ENCODE measurements around the gene FMN1.

The FMN1 gene

DNA sequence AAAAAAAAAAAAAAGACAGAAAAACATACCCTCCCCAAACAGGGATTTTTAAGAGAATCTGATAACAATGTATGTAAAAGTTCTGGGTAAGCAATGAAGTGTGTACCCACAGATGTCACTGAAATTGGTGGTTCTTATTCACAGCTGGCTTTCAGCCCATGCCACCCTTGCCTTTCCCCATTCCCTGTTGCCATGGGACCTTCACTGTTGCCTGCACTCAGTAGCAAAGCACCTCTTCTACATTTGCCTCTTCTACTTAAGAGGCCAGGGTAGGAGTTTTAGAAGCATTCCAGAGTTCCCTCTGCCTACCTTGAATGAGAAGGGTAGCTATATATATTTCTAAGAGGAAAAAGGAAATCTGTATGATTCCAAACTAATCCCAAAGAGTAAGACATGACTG lies 57.4 kb downstream of the FMN1 start:
- Histone ChIP-seq H3K36me3 (ENCODE audit: control insufficient read depth in 4 of 4, insufficient read depth in 4 of 4, low read length in 3 of 4) (no peaks in the 10 kb centered on the region), H3K27me3 (replicated peaks in 2 of 5; ENCODE audit: control insufficient read depth in 4 of 5, insufficient read depth in 5 of 5, low read length in 4 of 5) (peaks cover 0 to 2% (median 0%) of the 10 kb centered on the region in 5 experiments), H3K4me3 (ENCODE audit: control insufficient read depth in 1 of 7, extremely low read depth in 1 of 7, insufficient read depth in 4 of 7, low read depth in 2 of 7, low read length in 6 of 7) (no peak overlapping the region), H3K4me1 (ENCODE audit: control extremely low read depth in 1 of 4, control insufficient read depth in 4 of 4, insufficient read depth in 4 of 4, low read length in 3 of 4) (peaks cover 0 to 3% (median 0%) of the 10 kb centered on the region in 4 experiments), H3K27ac (ENCODE audit: insufficient read depth in 1 of 2, low read depth in 1 of 2, low read length in 2 of 2, poor library complexity in 1 of 2, severe bottlenecking in 2 of 2) (no peak overlapping the region), H3K9me3 (ENCODE audit: control extremely low read depth in 1 of 5, control insufficient read depth in 4 of 5, insufficient read depth in 2 of 5, low read depth in 1 of 5, low read length in 4 of 5) (no peaks in the 10 kb centered on the region)
- CTCF ChIA-PET = interaction anchor here (1.5 to 8.7 kb wide), 2 partner anchors 50 to 57 kb away, joined by 3 to 162 read pairs; no protein-coding TSS in a partner anchor
- DNase-seq = no peak
- POLR2A ChIA-PET = no interaction called here

- peaks cover 0 to 2% (median 0%) of the 10 kb centered on the region in 5 experiments for H3K27me3 ChIP-seq (replicated peaks in 2 of 5; ENCODE audit: control insufficient read depth in 4 of 5, insufficient read depth in 5 of 5, low read length in 4 of 5)
- WGBS (ENCODE audit: insufficient coverage) = no CpG with 5 or more reads among the region's 4 CpGs
- DNase-seq = peak in 1 of 3 donors; percentile 28
- H3K36me3 ChIP-seq (ENCODE audit: control insufficient read depth in 4 of 4, insufficient read depth in 4 of 4, low read length in 3 of 4) = no peaks in the 10 kb centered on the region
- ChIA-PET POLR2A (no interaction called here), CTCF (interaction anchor here (1.0 to 8.7 kb wide), 3 partner anchors 9 to 50 kb away, joined by 6 to 162 read pairs (median 26); no protein-coding TSS in a partner anchor)
- no peak overlapping the region for H3K4me3 ChIP-seq (ENCODE audit: control insufficient read depth in 1 of 7, extremely low read depth in 1 of 7, insufficient read depth in 4 of 7, low read depth in 2 of 7, low read length in 6 of 7)
- no peak overlapping the region for H3K27ac ChIP-seq (ENCODE audit: insufficient read depth in 1 of 2, low read depth in 1 of 2, low read length in 2 of 2, poor library complexity in 1 of 2, severe bottlenecking in 2 of 2)
- H3K9me3 ChIP-seq (ENCODE audit: control extremely low read depth in 1 of 5, control insufficient read depth in 4 of 5, insufficient read depth in 2 of 5, low read depth in 1 of 5, low read length in 4 of 5) = no peaks in the 10 kb centered on the region
- peaks cover 0 to 3% (median 0%) of the 10 kb centered on the region in 4 experiments for H3K4me1 ChIP-seq (ENCODE audit: control extremely low read depth in 1 of 4, control insufficient read depth in 4 of 4, insufficient read depth in 4 of 4, low read length in 3 of 4)
Measured at GRCh38 chr15:33136353-33136752, 58.2 kb downstream of the FMN1 start.

GRCh38 chr15:33135355-33135781 lies 59.1 kb downstream of the FMN1 start:
- no peak overlapping the region for H3K4me3 ChIP-seq (ENCODE audit: control insufficient read depth in 1 of 7, extremely low read depth in 1 of 7, insufficient read depth in 4 of 7, low read depth in 2 of 7, low read length in 6 of 7)
- no peaks in the 10 kb centered on the region for H3K9me3 ChIP-seq (ENCODE audit: control extremely low read depth in 1 of 5, control insufficient read depth in 4 of 5, insufficient read depth in 2 of 5, low read depth in 1 of 5, low read length in 4 of 5)
- peaks cover 0 to 3% (median 0%) of the 10 kb centered on the region in 4 experiments for H3K4me1 ChIP-seq (ENCODE audit: control extremely low read depth in 1 of 4, control insufficient read depth in 4 of 4, insufficient read depth in 4 of 4, low read length in 3 of 4)
- H3K27ac ChIP-seq (ENCODE audit: insufficient read depth in 1 of 2, low read depth in 1 of 2, low read length in 2 of 2, poor library complexity in 1 of 2, severe bottlenecking in 2 of 2) = no peak overlapping the region
- DNase-seq = no peak
- ChIA-PET POLR2A (no interaction called here), CTCF (interaction anchor here (0.9 to 8.7 kb wide), 5 partner anchors 10 to 472 kb away, joined by 3 to 162 read pairs (median 6); no protein-coding TSS in a partner anchor)
- WGBS (ENCODE audit: insufficient coverage) = 100% methylated on average over 2 of the region's 5 CpGs
- peaks cover 0 to 2% (median 0%) of the 10 kb centered on the region in 5 experiments for H3K27me3 ChIP-seq (replicated peaks in 2 of 5; ENCODE audit: control insufficient read depth in 4 of 5, insufficient read depth in 5 of 5, low read length in 4 of 5)
- H3K36me3 ChIP-seq (ENCODE audit: control insufficient read depth in 4 of 4, insufficient read depth in 4 of 4, low read length in 3 of 4) = no peaks in the 10 kb centered on the region

GRCh38 chr15:33132722-33133345 lies 61.7 kb downstream of the FMN1 start:
- CTCF ChIA-PET = interaction anchor here (0.7 to 8.7 kb wide), 26 partner anchors 9 to 492 kb away, joined by 3 to 162 read pairs (median 3); partner anchors contain the start of gene SCG5
- 93% methylated on average over 2 of the region's 3 CpGs for WGBS (ENCODE audit: insufficient coverage)
- Histone ChIP-seq H3K27ac (ENCODE audit: insufficient read depth in 1 of 2, low read depth in 1 of 2, low read length in 2 of 2, poor library complexity in 1 of 2, severe bottlenecking in 2 of 2) (no peak overlapping the region), H3K27me3 (replicated peaks in 2 of 5; ENCODE audit: control insufficient read depth in 4 of 5, insufficient read depth in 5 of 5, low read length in 4 of 5) (no peaks in the 10 kb centered on the region), H3K36me3 (ENCODE audit: control insufficient read depth in 4 of 4, insufficient read depth in 4 of 4, low read length in 3 of 4) (no peaks in the 10 kb centered on the region), H3K4me1 (ENCODE audit: control extremely low read depth in 1 of 4, control insufficient read depth in 4 of 4, insufficient read depth in 4 of 4, low read length in 3 of 4) (peaks cover 0 to 3% (median under 1%) of the 10 kb centered on the region in 4 experiments), H3K9me3 (ENCODE audit: control extremely low read depth in 1 of 5, control insufficient read depth in 4 of 5, insufficient read depth in 2 of 5, low read depth in 1 of 5, low read length in 4 of 5) (no peaks in the 10 kb centered on the region), H3K4me3 (ENCODE audit: control insufficient read depth in 1 of 7, extremely low read depth in 1 of 7, insufficient read depth in 4 of 7, low read depth in 2 of 7, low read length in 6 of 7) (no peak overlapping the region)
- DNase-seq = peak; percentile 44 to 62 (median 53)
- POLR2A ChIA-PET = interaction anchor here (0.6 kb wide), 1 partner anchor 43 kb away, joined by 4 read pairs; no protein-coding TSS in a partner anchor

- POLR2A ChIA-PET = interaction anchor here (0.6 kb wide), 1 partner anchor 42 kb away, joined by 4 read pairs; no protein-coding TSS in a partner anchor
- WGBS (ENCODE audit: insufficient coverage) = 100% methylated on average over 1 of the region's 3 CpGs
- Histone ChIP-seq H3K4me3 (ENCODE audit: control insufficient read depth in 1 of 7, extremely low read depth in 1 of 7, insufficient read depth in 4 of 7, low read depth in 2 of 7, low read length in 6 of 7) (no peak overlapping the region), H3K27me3 (replicated peaks in 2 of 5; ENCODE audit: control insufficient read depth in 4 of 5, insufficient read depth in 5 of 5, low read length in 4 of 5) (no peaks in the 10 kb centered on the region), H3K9me3 (ENCODE audit: control extremely low read depth in 1 of 5, control insufficient read depth in 4 of 5, insufficient read depth in 2 of 5, low read depth in 1 of 5, low read length in 4 of 5) (no peaks in the 10 kb centered on the region), H3K36me3 (ENCODE audit: control insufficient read depth in 4 of 4, insufficient read depth in 4 of 4, low read length in 3 of 4) (no peaks in the 10 kb centered on the region), H3K27ac (ENCODE audit: insufficient read depth in 1 of 2, low read depth in 1 of 2, low read length in 2 of 2, poor library complexity in 1 of 2, severe bottlenecking in 2 of 2) (no peak overlapping the region), H3K4me1 (ENCODE audit: control extremely low read depth in 1 of 4, control insufficient read depth in 4 of 4, insufficient read depth in 4 of 4, low read length in 3 of 4) (peaks cover 0 to 7% (median 3%) of the 10 kb centered on the region in 4 experiments)
- CTCF ChIA-PET = interaction anchor here (0.6 to 8.7 kb wide), 23 partner anchors 9 to 113 kb away, joined by 3 to 162 read pairs (median 3); no protein-coding TSS in a partner anchor
- DNase-seq = no peak
Measured at GRCh38 chr15:33132233-33132580, 62.3 kb downstream of the FMN1 start.

DNA sequence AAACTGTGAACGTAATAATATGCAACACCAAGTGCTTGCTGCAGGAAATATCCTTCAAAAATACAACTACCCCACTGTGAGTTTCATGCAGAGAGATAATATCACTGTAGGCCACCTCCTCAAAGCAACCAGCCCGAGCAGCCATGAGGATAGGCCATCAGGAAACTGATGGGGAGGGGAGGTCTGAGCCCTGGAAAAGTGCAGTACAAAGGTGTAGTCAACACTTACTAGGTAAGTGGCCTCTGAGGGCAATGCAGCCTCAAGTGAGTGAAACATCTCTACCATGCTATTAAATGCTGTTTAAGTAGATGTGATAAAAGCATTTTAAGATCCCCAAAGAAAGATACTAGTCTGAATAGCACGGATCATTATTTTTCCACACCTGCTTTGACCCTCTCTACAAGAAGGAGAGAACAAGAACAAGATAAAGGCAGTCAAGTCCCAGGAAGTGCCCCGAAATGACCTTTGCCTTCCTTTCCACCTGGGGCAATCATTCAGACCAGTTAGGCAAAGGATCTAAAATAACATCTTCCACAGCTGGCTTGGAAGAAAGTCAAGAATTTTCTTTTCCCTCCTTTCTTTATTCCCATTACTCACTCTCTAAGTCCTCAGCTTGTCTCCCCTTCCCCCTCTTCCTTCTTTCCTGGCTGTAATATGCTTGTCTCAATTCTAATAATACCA lies 62.8 kb downstream of the FMN1 start:
- Histone ChIP-seq H3K36me3 (ENCODE audit: control insufficient read depth in 4 of 4, insufficient read depth in 4 of 4, low read length in 3 of 4) (no peaks in the 10 kb centered on the region), H3K27ac (ENCODE audit: insufficient read depth in 1 of 2, low read depth in 1 of 2, low read length in 2 of 2, poor library complexity in 1 of 2, severe bottlenecking in 2 of 2) (no peak overlapping the region), H3K4me3 (ENCODE audit: control insufficient read depth in 1 of 7, extremely low read depth in 1 of 7, insufficient read depth in 4 of 7, low read depth in 2 of 7, low read length in 6 of 7) (no peak overlapping the region), H3K4me1 (ENCODE audit: control extremely low read depth in 1 of 4, control insufficient read depth in 4 of 4, insufficient read depth in 4 of 4, low read length in 3 of 4) (peaks cover 5 to 12% (median 7%) of the 10 kb centered on the region in 4 experiments), H3K27me3 (replicated peaks in 2 of 5; ENCODE audit: control insufficient read depth in 4 of 5, insufficient read depth in 5 of 5, low read length in 4 of 5) (no peaks in the 10 kb centered on the region), H3K9me3 (ENCODE audit: control extremely low read depth in 1 of 5, control insufficient read depth in 4 of 5, insufficient read depth in 2 of 5, low read depth in 1 of 5, low read length in 4 of 5) (no peaks in the 10 kb centered on the region)
- WGBS (ENCODE audit: insufficient coverage) = 95% methylated on average over 3 of the region's 4 CpGs
- POLR2A ChIA-PET = interaction anchor here (0.6 kb wide), 1 partner anchor 41 kb away, joined by 4 read pairs; no protein-coding TSS in a partner anchor
- CTCF ChIA-PET = interaction anchor here (0.6 to 8.7 kb wide), 23 partner anchors 8 to 113 kb away, joined by 3 to 162 read pairs (median 3); no protein-coding TSS in a partner anchor
- no peak for DNase-seq
